ENCODE results near the gene XPO1. TPM values are rescaled to one million over a fixed set of nuclear protein-coding genes. Genes with fewer than 3 reads are reported as not detected.

The XPO1 gene
- total and polyA plus RNA-seq, 2 donors (not counting 3 experiments of a cell fraction or from before 2014, with no cell fraction given) = 46.7 to 166 TPM

GRCh38 chr2:61493523-61493942 is 44.6 kb downstream of the XPO1 start:
- POLR2A ChIA-PET = no interaction called here
- no peaks in the 10 kb centered on the region for H3K9me3 ChIP-seq (replicated peaks; ENCODE audit: control insufficient read depth, insufficient read depth, low read length)
- H4K20me1 ChIP-seq (replicated peaks; ENCODE audit: control insufficient read depth, extremely low read depth, insufficient read depth, low read length) = no peaks in the 10 kb centered on the region
- H3K4me2 ChIP-seq (ENCODE audit: insufficient read depth, low read length) = no peak overlapping the region
- no peaks in the 10 kb centered on the region for H3K27me3 ChIP-seq (ENCODE audit: control insufficient read depth in 2 of 2, insufficient read depth in 2 of 2, low read length in 2 of 2)
- intact Hi-C loops (cut with micrococcal nuclease) = no loop called here
- DNase-seq (ENCODE audit: low read depth, low spot score) (peak; percentile 28), FAIRE-seq (no peak)
- no peak overlapping the region for H3K27ac ChIP-seq (ENCODE audit: insufficient read depth, low read depth, low read length)
- no TSS peak for BruUV-seq (replicated peaks)
- H3K9me1 ChIP-seq (replicated peaks; ENCODE audit: control insufficient read depth, extremely low read depth, insufficient read depth, low read length) = no peaks in the 10 kb centered on the region
- TF ChIP-seq MYC (IDR thresholded peaks at IDR 0.05; ENCODE audit: low read depth, low read length) = no peak
- no peak for TF ChIP-seq EZH2 (IDR thresholded peaks at IDR 0.05; ENCODE audit: borderline replicate concordance, low read depth, low read length, severe bottlenecking)
- no peak for TF ChIP-seq GATA2 (IDR thresholded peaks at IDR 0.05; ENCODE audit: insufficient read depth, insufficient read length, low read depth, low read length)
- no peak for TF ChIP-seq POLR2A (IDR thresholded peaks at IDR 0.05; ENCODE audit: low read depth, low read length)
- TF ChIP-seq CTCF (IDR thresholded peaks at IDR 0.05; ENCODE audit: extremely low read depth in 1 of 2, insufficient read depth in 1 of 2, low read depth in 1 of 2, low read length in 2 of 2) = no peak
- no peak for TF ChIP-seq JUN (IDR thresholded peaks at IDR 0.05; ENCODE audit: borderline replicate concordance, insufficient read depth, insufficient read length, low read depth)
- no peak for TF ChIP-seq FOS (IDR thresholded peaks at IDR 0.05; ENCODE audit: borderline replicate concordance, insufficient read depth, low read length)
- TF ChIP-seq POLR2AphosphoS5 (IDR thresholded peaks at IDR 0.05; ENCODE audit: insufficient read depth, low read depth, low read length) = no peak
- TF ChIP-seq MAX (IDR thresholded peaks at IDR 0.05; ENCODE audit: insufficient read depth, insufficient read length) = no peak
- H3K4me1 ChIP-seq (ENCODE audit: control insufficient read depth, extremely low read depth, insufficient read depth, low read length) = peaks cover 3% of the 10 kb centered on the region
- CTCF ChIA-PET = interaction anchor here (1.0 kb wide), 1 partner anchor 14 kb away, joined by 3 read pairs; no protein-coding TSS in a partner anchor
- peaks cover 16% of the 10 kb centered on the region for H3K79me2 ChIP-seq (ENCODE audit: control insufficient read depth, insufficient read depth, low read length)
- no peak overlapping the region for H3K4me3 ChIP-seq (replicated peaks in 1 of 3; ENCODE audit: insufficient read depth in 1 of 3, low read depth in 1 of 3, low read length in 3 of 3)
- H3K36me3 ChIP-seq (ENCODE audit: control insufficient read depth in 2 of 2, extremely low read depth in 1 of 2, insufficient read depth in 2 of 2, low read length in 2 of 2) = peaks cover 22 to 27% of the 10 kb centered on the region in 2 experiments
- no peak overlapping the region for H3K9ac ChIP-seq (replicated peaks; ENCODE audit: extremely low read depth, insufficient read depth, low read length)
- H2AFZ ChIP-seq (ENCODE audit: low read depth, low read length) = no peak overlapping the region
- dilution Hi-C loops (cut with MboI; ENCODE audit: extremely low pct_ligation_motif_present, low sequenced_read_pairs) = no loop called here
